GM12878 (cell line): Measurements from ENCODE around the gene SOX30. TPM values are rescaled to one million over a fixed set of nuclear protein-coding genes. Genes with fewer than 3 reads are reported as not detected.

Source experiments
- HDGF ChIP-seq: fragments of 450-650 bp; IDR thresholded peaks from 2 replicates; pipeline ENCODE4 v1.6.1; 2016; ENCODE audit warnings: antibody characterized with exemption
- MYC ChIP-seq: IDR thresholded peaks from 2 replicates; pipeline ENCODE4 v1.6.1; 2011; ENCODE audit warnings: mild to moderate bottlenecking, low read length, moderate library complexity, inconsistent platforms; ENCODE audit not compliant: insufficient read depth, insufficient replicate concordance, insufficient read length, severe bottlenecking
- SMC3 ChIP-seq: IDR thresholded peaks from 2 replicates; pipeline ENCODE4 v1.6.1; 2011; ENCODE audit warnings: low read length, improper control_type of control experiment, borderline replicate concordance
- USF2 ChIP-seq: IDR thresholded peaks from 2 replicates; pipeline ENCODE4 v1.6.1; 2011; ENCODE audit warnings: low read depth, low read length, improper control_type of control experiment, borderline replicate concordance
- ZNF592 ChIP-seq: fragments of 450-650 bp; IDR thresholded peaks from 2 replicates; pipeline ENCODE4 v1.6.1; 2017; ENCODE audit warnings: mild to moderate bottlenecking, moderate library complexity
- polyA plus RNA-seq, 11 experiments: library from polyadenylated mRNA; depleted of rRNA in 4 of 11; unstranded in 6 of 11; stranded (reverse) in 5 of 11; fragments of >200 nt; fragmentation: Nextera tagmentation in 4 of 11; fragmentation: Illumina TruSeq in 1 of 11; extraction: Ambion mirVana in 4 of 11; extraction: Trizol in 1 of 11; gene quantifications; 1 replicate in 1 of 11; 2 replicates in 10 of 11; pipeline versions ENCODE4 v1.2.1 to v1.2.3, GENCODE V29; 2011 to 2016; ENCODE audit warnings: inconsistent platforms in 2 of 11, missing spikeins in 2 of 11, low read depth in 1 of 11
- total RNA-seq, 4 experiments: library from RNA; depleted of rRNA in 3 of 4; stranded (reverse); fragments of >200 nt in 3 of 4; fragmentation: Illumina TruSeq in 1 of 4; extraction: Trizol in 1 of 4; gene quantifications; 2 replicates each; pipeline versions ENCODE4 v1.2.1 to v1.2.3, GENCODE V29; 2013 to 2021

The SOX30 gene
- total and polyA plus RNA-seq, 10 of the 15 experiments (the other 5 are each of a cell fraction or from before 2014, with no cell fraction given) = 0.06 to 0.32 (median 0.10) TPM; not detected in 2

DNA sequence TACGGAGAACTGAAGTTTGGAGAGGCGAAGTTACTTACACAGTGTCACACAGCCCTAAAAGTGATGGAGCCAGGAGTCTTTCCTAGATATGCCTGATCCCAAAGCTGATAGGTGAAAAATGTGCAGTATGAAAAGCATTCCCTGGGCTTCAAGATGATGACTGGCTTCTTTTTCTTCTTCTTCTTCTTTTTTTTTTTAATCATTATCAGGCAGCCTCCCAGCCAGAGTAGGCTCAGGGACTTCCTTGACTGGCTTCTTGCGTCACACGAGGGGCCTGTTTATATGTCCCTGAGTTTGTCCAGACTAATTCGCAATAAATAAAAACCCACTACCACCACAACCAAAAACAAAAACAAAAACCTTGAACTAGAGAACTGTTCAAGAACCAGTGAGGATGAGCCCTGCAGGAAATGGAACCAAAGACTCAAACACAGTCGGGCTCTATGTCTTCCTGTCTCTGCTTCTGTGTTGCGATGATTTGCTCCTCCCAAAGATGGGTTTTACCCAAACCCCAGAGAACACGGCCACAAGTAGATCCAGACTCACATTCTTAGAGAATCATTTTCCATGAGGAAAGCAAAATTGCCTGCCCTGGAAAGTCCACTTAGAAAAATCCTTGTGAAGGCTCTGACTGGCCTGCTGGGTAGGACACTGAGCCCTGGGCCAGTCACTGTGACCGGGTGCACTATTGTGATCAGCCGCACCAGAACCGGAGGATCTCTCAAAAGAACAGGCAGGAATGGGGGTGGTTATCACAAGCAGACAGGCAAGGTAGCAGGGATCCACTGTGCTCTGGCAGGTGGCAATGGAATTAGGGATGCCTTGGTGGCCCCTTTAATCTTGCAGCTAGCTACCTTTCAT lies 38.6 kb downstream of the SOX30 start (continued):
- TF ChIP-seq MYC = no peak
- no peak for TF ChIP-seq USF2
- TF ChIP-seq HDGF = no peak
- no peak for TF ChIP-seq ZNF592
- no peak for TF ChIP-seq SMC3
- TF ChIP-seq, all 136 proteins: peak for 0
